GM21390 (cell line): ENCODE data around the gene MATN1.

Source experiments
- ATAC-seq: cut with Tn5 transposase; IDR thresholded peaks from one replicate; pipeline ENCODE4 v1.9.1; 2021; ENCODE audit not compliant: unreplicated experiment

Gene MATN1

GRCh38 chr1:30665216-30666010, 58.0 kb downstream of the MATN1 start:
- no peak for ATAC-seq

GRCh38 chr1:30664103-30664755, 59.2 kb downstream of the MATN1 start:
- no peak for ATAC-seq

GRCh38 chr1:30663596-30664091, 59.7 kb downstream of the MATN1 start:
- ATAC-seq: no peak

- no peak for ATAC-seq
Observed at GRCh38 chr1:30662291-30662840, 61.0 kb downstream of the MATN1 start.

GRCh38 chr1:30661311-30661710, 62.1 kb downstream of the MATN1 start:
- ATAC-seq: no peak
